K562 (cell line): ENCODE results near the gene PIK3CA. TPM values are rescaled to one million over a fixed set of nuclear protein-coding genes. Genes with fewer than 3 reads are reported as not detected.

Experiments
- ARHGAP35 ChIP-seq: fragments of 450-650 bp; IDR thresholded peaks from 2 replicates; pipeline ENCODE4 v1.6.1; 2018; ENCODE audit not compliant: partially characterized antibody
- COPS2 ChIP-seq: fragments of 450-650 bp; conservative IDR thresholded peaks from 2 replicates; pipeline ENCODE4 v1.6.1; 2016; ENCODE audit warnings: mild to moderate bottlenecking, moderate library complexity
- FOXK2 ChIP-seq, 2 experiments: fragments of 450-650 bp; IDR thresholded peaks in 1 of 2; conservative IDR thresholded peaks in 1 of 2; 2 replicates each; pipeline ENCODE4 v1.6.1; 2016; ENCODE audit warnings: low read depth in 2 of 2, mild to moderate bottlenecking in 1 of 2
- HDGF ChIP-seq: fragments of 450-650 bp; IDR thresholded peaks from 2 replicates; pipeline ENCODE4 v1.6.1; 2016
- KLF6 ChIP-seq: fragments of 250-450 bp; sonication (Bioruptor Pico); IDR thresholded peaks from 2 replicates; pipeline ENCODE4 v1.4.0; 2020; ENCODE audit warnings: mild to moderate bottlenecking, moderate library complexity, borderline replicate concordance
- MED1 ChIP-seq: sonication (generic); formaldehyde crosslinking; IDR thresholded peaks from 2 replicates; pipeline ENCODE4 v1.8.1; 2023; ENCODE audit warnings: missing genetic modification reagents, borderline replicate concordance
- MTA2 ChIP-seq: fragments of 450-650 bp; IDR thresholded peaks from 2 replicates; pipeline ENCODE4 v1.6.1; 2016; ENCODE audit warnings: low read depth
- PCBP1 ChIP-seq: fragments of 200-400 bp; formaldehyde crosslinking; IDR thresholded peaks from 2 replicates; pipeline ENCODE4 v1.6.1; 2018; ENCODE audit warnings: mild to moderate bottlenecking, low read depth, low read length; ENCODE audit not compliant: poor library complexity, severe bottlenecking
- PHF21A ChIP-seq: fragments of 450-650 bp; IDR thresholded peaks from 2 replicates; pipeline ENCODE4 v1.6.1; 2017; ENCODE audit warnings: low read depth, borderline replicate concordance
- ZBTB7A ChIP-seq: IDR thresholded peaks from 2 replicates; pipeline ENCODE4 v1.6.1; 2011; ENCODE audit warnings: low read depth, mild to moderate bottlenecking, low read length, moderate library complexity, borderline replicate concordance; ENCODE audit not compliant: control insufficient read depth
- ZNF583 ChIP-seq: fragments of 250-450 bp; sonication (Bioruptor Pico); IDR thresholded peaks from 2 replicates; pipeline ENCODE4 v1.4.0; 2020
- polyA plus RNA-seq, 8 experiments: library from polyadenylated mRNA; depleted of rRNA in 4 of 8; stranded (reverse) in 5 of 8; unstranded in 3 of 8; fragments of >200 nt; fragmentation: Nextera tagmentation in 2 of 8; fragmentation: Illumina TruSeq in 1 of 8; extraction: Ambion mirVana in 2 of 8; extraction: Trizol in 1 of 8; gene quantifications; 2 replicates each; pipeline versions ENCODE4 v1.2.1 to v1.2.3, GENCODE V29; 2011 to 2014; ENCODE audit warnings: inconsistent platforms in 1 of 8, missing spikeins in 1 of 8
- total RNA-seq, 7 experiments: library from RNA; depleted of rRNA in 6 of 7; stranded (reverse); fragments of >200 nt in 6 of 7; fragmentation: Illumina TruSeq in 2 of 7; extraction: Trizol in 2 of 7; gene quantifications; 2 replicates each; pipeline versions ENCODE4 v1.2.1 to v1.2.3, GENCODE V29; 2011 to 2021; ENCODE audit warnings: low replicate concordance in 1 of 7
- TF ChIP-seq, protein P1 (sequence below): sonication (generic); formaldehyde crosslinking; IDR thresholded peaks from 2 replicates; pipeline ENCODE4 v1.8.0; 2022; ENCODE audit warnings: mild to moderate bottlenecking, missing genetic modification reagents, borderline replicate concordance
- TF ChIP-seq, protein P2 (sequence below): fragments of 250-450 bp; sonication (Bioruptor Pico); IDR thresholded peaks from 2 replicates; pipeline ENCODE4 v1.6.1; 2021; ENCODE audit warnings: mild to moderate bottlenecking
- TF ChIP-seq, protein P3 (sequence below): fragments of 250-450 bp; sonication (Bioruptor Pico); IDR thresholded peaks from 2 replicates; pipeline ENCODE4 v1.5.0; 2021
- TF ChIP-seq, protein P4 (sequence below), 2 experiments: fragments of 450-650 bp in 1 of 2; IDR thresholded peaks; 2 replicates each; pipeline ENCODE4 v1.6.1; 2011 to 2017; ENCODE audit warnings: low read depth in 2 of 2, antibody characterized with exemption in 1 of 2, borderline replicate concordance in 1 of 2, low read length in 1 of 2, mild to moderate bottlenecking in 1 of 2, mixed read lengths in 1 of 2; ENCODE audit not compliant: control insufficient read depth in 1 of 2
- TF ChIP-seq, protein P5 (sequence below): fragments of 450-650 bp; IDR thresholded peaks from 2 replicates; pipeline ENCODE4 v1.6.1; 2018; ENCODE audit warnings: mild to moderate bottlenecking, low read depth; ENCODE audit not compliant: partially characterized antibody
- TF ChIP-seq, protein P6 (sequence below): fragments of 450-650 bp; formaldehyde crosslinking; IDR thresholded peaks from 2 replicates; pipeline ENCODE4 v1.4.0; 2020; ENCODE audit warnings: mild to moderate bottlenecking, moderate library complexity

PIK3CA gene
- total and polyA plus RNA-seq, 9 of the 15 experiments (the other 6 are each of a cell fraction or from before 2014, with no cell fraction given) = 3.8 to 19.4 (median 10.8) TPM

DNA sequence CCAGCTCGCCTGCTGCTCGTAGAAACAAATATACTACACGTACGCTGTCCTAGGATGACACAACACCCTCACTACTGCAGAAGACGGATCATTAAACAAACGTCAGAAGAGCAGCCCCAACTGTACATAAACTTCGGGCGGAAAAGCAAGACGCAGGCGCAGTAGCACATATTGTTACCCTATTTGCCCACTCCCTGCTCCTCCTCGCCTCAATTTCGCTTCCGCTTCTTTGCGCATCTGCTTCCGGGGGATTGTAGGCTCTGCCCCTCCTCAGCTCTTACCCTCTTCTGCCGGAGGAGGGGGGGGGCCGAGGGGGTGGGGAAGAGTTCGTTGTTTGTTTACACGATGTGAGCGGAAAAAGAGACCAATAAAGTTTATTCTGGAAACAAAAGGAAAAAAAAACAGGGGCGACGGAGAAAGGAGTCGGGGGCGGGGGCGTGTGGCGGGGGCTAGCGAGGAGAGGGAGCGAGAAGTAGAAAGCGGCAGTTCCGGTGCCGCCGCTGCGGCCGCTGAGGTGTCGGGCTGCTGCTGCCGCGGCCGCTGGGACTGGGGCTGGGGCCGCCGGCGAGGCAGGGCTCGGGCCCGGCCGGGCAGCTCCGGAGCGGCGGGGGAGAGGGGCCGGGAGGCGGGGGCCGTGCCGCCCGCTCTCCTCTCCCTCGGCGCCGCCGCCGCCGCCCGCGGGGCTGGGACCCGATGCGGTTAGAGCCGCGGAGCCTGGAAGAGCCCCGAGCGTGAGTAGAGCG lies at the start of gene PIK3CA (continued):
- TF ChIP-seq, protein P1, sequence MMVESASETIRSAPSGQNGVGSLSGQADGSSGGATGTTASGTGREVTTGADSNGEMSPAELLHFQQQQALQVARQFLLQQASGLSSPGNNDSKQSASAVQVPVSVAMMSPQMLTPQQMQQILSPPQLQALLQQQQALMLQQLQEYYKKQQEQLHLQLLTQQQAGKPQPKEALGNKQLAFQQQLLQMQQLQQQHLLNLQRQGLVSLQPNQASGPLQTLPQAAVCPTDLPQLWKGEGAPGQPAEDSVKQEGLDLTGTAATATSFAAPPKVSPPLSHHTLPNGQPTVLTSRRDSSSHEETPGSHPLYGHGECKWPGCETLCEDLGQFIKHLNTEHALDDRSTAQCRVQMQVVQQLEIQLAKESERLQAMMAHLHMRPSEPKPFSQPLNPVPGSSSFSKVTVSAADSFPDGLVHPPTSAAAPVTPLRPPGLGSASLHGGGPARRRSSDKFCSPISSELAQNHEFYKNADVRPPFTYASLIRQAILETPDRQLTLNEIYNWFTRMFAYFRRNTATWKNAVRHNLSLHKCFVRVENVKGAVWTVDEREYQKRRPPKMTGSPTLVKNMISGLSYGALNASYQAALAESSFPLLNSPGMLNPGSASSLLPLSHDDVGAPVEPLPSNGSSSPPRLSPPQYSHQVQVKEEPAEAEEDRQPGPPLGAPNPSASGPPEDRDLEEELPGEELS (CRISPR knock-in tag) = no peak
- TF ChIP-seq, protein P2, sequence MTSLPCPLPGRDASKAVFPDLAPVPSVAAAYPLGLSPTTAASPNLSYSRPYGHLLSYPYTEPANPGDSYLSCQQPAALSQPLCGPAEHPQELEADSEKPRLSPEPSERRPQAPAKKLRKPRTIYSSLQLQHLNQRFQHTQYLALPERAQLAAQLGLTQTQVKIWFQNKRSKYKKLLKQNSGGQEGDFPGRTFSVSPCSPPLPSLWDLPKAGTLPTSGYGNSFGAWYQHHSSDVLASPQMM = no peak
- TF ChIP-seq, protein P3, sequence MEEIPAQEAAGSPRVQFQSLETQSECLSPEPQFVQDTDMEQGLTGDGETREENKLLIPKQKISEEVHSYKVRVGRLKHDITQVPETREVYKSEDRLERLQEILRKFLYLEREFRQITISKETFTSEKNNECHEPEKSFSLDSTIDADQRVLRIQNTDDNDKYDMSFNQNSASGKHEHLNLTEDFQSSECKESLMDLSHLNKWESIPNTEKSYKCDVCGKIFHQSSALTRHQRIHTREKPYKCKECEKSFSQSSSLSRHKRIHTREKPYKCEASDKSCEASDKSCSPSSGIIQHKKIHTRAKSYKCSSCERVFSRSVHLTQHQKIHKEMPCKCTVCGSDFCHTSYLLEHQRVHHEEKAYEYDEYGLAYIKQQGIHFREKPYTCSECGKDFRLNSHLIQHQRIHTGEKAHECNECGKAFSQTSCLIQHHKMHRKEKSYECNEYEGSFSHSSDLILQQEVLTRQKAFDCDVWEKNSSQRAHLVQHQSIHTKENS (CRISPR knock-in tag) = no peak
- TF ChIP-seq, protein P4, sequence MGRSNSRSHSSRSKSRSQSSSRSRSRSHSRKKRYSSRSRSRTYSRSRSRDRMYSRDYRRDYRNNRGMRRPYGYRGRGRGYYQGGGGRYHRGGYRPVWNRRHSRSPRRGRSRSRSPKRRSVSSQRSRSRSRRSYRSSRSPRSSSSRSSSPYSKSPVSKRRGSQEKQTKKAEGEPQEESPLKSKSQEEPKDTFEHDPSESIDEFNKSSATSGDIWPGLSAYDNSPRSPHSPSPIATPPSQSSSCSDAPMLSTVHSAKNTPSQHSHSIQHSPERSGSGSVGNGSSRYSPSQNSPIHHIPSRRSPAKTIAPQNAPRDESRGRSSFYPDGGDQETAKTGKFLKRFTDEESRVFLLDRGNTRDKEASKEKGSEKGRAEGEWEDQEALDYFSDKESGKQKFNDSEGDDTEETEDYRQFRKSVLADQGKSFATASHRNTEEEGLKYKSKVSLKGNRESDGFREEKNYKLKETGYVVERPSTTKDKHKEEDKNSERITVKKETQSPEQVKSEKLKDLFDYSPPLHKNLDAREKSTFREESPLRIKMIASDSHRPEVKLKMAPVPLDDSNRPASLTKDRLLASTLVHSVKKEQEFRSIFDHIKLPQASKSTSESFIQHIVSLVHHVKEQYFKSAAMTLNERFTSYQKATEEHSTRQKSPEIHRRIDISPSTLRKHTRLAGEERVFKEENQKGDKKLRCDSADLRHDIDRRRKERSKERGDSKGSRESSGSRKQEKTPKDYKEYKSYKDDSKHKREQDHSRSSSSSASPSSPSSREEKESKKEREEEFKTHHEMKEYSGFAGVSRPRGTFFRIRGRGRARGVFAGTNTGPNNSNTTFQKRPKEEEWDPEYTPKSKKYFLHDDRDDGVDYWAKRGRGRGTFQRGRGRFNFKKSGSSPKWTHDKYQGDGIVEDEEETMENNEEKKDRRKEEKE (IDR thresholded peaks at IDR 0.05; ENCODE audit: borderline replicate concordance in 1 of 2, control insufficient read depth in 1 of 2, low read depth in 2 of 2, low read length in 1 of 2) = no peak
- TF ChIP-seq ZBTB7A (peak; percentile 85), COPS2 (no peak), FOXK2 (conservative IDR thresholded peaks at IDR 0.05 in 1 of 2, IDR thresholded peaks at IDR 0.05 in 1 of 2; ENCODE audit: low read depth in 2 of 2) (peak; percentile 77 to 79; a peak in 3 of 4 replicates), MED1 (CRISPR knock-in tag) (no peak), PHF21A (no peak), ZNF583 (CRISPR knock-in tag) (no peak), HDGF (no peak), MTA2 (peak; percentile 77), KLF6 (CRISPR knock-in tag) (no peak), ARHGAP35 (no peak), PCBP1 (peak; percentile 76)
- TF ChIP-seq, protein P5, sequence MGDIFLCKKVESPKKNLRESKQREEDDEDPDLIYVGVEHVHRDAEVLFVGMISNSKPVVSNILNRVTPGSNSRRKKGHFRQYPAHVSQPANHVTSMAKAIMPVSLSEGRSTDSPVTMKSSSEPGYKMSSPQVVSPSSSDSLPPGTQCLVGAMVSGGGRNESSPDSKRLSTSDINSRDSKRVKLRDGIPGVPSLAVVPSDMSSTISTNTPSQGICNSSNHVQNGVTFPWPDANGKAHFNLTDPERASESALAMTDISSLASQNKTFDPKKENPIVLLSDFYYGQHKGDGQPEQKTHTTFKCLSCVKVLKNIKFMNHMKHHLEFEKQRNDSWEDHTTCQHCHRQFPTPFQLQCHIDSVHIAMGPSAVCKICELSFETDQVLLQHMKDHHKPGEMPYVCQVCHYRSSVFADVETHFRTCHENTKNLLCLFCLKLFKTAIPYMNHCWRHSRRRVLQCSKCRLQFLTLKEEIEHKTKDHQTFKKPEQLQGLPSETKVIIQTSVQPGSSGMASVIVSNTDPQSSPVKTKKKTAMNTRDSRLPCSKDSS = no peak
- TF ChIP-seq, protein P6, sequence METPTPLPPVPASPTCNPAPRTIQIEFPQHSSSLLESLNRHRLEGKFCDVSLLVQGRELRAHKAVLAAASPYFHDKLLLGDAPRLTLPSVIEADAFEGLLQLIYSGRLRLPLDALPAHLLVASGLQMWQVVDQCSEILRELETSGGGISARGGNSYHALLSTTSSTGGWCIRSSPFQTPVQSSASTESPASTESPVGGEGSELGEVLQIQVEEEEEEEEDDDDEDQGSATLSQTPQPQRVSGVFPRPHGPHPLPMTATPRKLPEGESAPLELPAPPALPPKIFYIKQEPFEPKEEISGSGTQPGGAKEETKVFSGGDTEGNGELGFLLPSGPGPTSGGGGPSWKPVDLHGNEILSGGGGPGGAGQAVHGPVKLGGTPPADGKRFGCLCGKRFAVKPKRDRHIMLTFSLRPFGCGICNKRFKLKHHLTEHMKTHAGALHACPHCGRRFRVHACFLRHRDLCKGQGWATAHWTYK (CRISPR knock-in tag) = no peak
